Mesenchymal stem cell (in vitro differentiated cells and primary cell): Measurements from ENCODE around the gene CTNNA3.

Experiments used
- DNase-seq: peaks from one replicate; pipeline ENCODE4 v3.0.0-alpha.2; 2013
- H2AFZ ChIP-seq: one replicate; pipeline ENCODE4 v1.6.1; 2013; ENCODE audit warnings: low read depth, mild to moderate bottlenecking, control low read depth, inconsistent platforms, low read length, moderate library complexity
- H2AK5ac ChIP-seq: 2 replicates; pipeline ENCODE4 v1.6.1; 2013; ENCODE audit warnings: low read length, moderate library complexity, mild to moderate bottlenecking, inconsistent platforms; ENCODE audit not compliant: severe bottlenecking
- H2BK120ac ChIP-seq: one replicate; pipeline ENCODE4 v1.6.1; 2013; ENCODE audit warnings: low read depth, mild to moderate bottlenecking, inconsistent platforms, low read length, moderate library complexity
- H2BK12ac ChIP-seq, 2 experiments: one replicate each; pipeline ENCODE4 v1.6.1; 2013; ENCODE audit warnings: inconsistent platforms in 2 of 2, low read length in 2 of 2, mild to moderate bottlenecking in 2 of 2, moderate library complexity in 2 of 2, control low read depth in 1 of 2
- H2BK15ac ChIP-seq: one replicate; pipeline ENCODE4 v1.6.1; 2013; ENCODE audit warnings: mild to moderate bottlenecking, low read depth, inconsistent platforms; ENCODE audit not compliant: poor library complexity, severe bottlenecking
- H2BK5ac ChIP-seq: 2 replicates; pipeline ENCODE4 v1.6.1; 2013; ENCODE audit warnings: low read depth, mild to moderate bottlenecking, low read length, control low read depth, inconsistent platforms; ENCODE audit not compliant: poor library complexity, severe bottlenecking
- H3K14ac ChIP-seq, 2 experiments: one replicate each; pipeline ENCODE4 v1.6.1; 2013; ENCODE audit warnings: inconsistent platforms in 2 of 2, low read length in 2 of 2, control low read depth in 1 of 2, mild to moderate bottlenecking in 1 of 2, moderate library complexity in 1 of 2
- H3K18ac ChIP-seq, 2 experiments: one replicate each; pipeline ENCODE4 v1.6.1; 2013; ENCODE audit warnings: inconsistent platforms in 2 of 2, low read length in 2 of 2, control low read depth in 1 of 2, low read depth in 1 of 2, mild to moderate bottlenecking in 1 of 2
- H3K23ac ChIP-seq, 2 experiments: one replicate each; pipeline ENCODE4 v1.6.1; 2013; ENCODE audit warnings: inconsistent platforms in 2 of 2, low read length in 2 of 2, mild to moderate bottlenecking in 2 of 2, moderate library complexity in 2 of 2, control low read depth in 1 of 2
- H3K27ac ChIP-seq: 2 replicates; pipeline ENCODE4 v1.5.1; 2013; ENCODE audit warnings: mild to moderate bottlenecking, moderate library complexity, low read length, control low read depth, inconsistent platforms; ENCODE audit not compliant: poor library complexity, severe bottlenecking
- H3K27me3 ChIP-seq, 2 experiments: 2 replicates each; pipeline versions ENCODE4 v1.6.1 to v1.7.0; 2013; ENCODE audit warnings: low read length in 2 of 2, mild to moderate bottlenecking in 2 of 2, moderate library complexity in 2 of 2, control low read depth in 1 of 2, inconsistent platforms in 1 of 2; ENCODE audit not compliant: control insufficient read depth in 1 of 2, insufficient read depth in 1 of 2
- H3K36me3 ChIP-seq, 2 experiments: 2 replicates each; pipeline versions ENCODE4 v1.6.1 to v1.7.0; 2013; ENCODE audit warnings: low read length in 2 of 2, control low read depth in 1 of 2, inconsistent platforms in 1 of 2, low read depth in 1 of 2, mild to moderate bottlenecking in 1 of 2; ENCODE audit not compliant: insufficient read depth in 2 of 2, control insufficient read depth in 1 of 2
- H3K4ac ChIP-seq, 2 experiments: one replicate each; pipeline ENCODE4 v1.6.1; 2013; ENCODE audit warnings: inconsistent platforms in 2 of 2, low read length in 2 of 2, mild to moderate bottlenecking in 2 of 2, moderate library complexity in 2 of 2, control low read depth in 1 of 2, low read depth in 1 of 2
- H3K4me1 ChIP-seq: 2 replicates; pipeline ENCODE4 v1.6.1; 2013; ENCODE audit warnings: low read depth, low read length, control low read depth; ENCODE audit not compliant: control insufficient read depth, insufficient read depth
- H3K4me2 ChIP-seq: 2 replicates; pipeline ENCODE4 v1.6.1; 2013; ENCODE audit warnings: low read length, mild to moderate bottlenecking, inconsistent platforms; ENCODE audit not compliant: poor library complexity, severe bottlenecking
- H3K4me3 ChIP-seq, 2 experiments: 2 replicates each; pipeline versions ENCODE4 v1.5.1 to v1.7.0; 2013; ENCODE audit warnings: low read length in 2 of 2, mild to moderate bottlenecking in 2 of 2, control low read depth in 1 of 2, low read depth in 1 of 2; ENCODE audit not compliant: insufficient read depth in 1 of 2
- H3K79me1 ChIP-seq: replicated peaks from 2 replicates; pipeline ENCODE4 v1.6.1; 2013; ENCODE audit warnings: mild to moderate bottlenecking, control low read depth, low read length, inconsistent platforms; ENCODE audit not compliant: poor library complexity, severe bottlenecking
- H3K9ac ChIP-seq: 2 replicates; pipeline ENCODE4 v1.7.0; 2013; ENCODE audit warnings: mild to moderate bottlenecking, low read length, moderate library complexity
- H3K9me3 ChIP-seq: 2 replicates; pipeline ENCODE4 v1.7.0; 2013; ENCODE audit warnings: mild to moderate bottlenecking, low read length; ENCODE audit not compliant: control insufficient read depth
- H4K8ac ChIP-seq: one replicate; pipeline ENCODE4 v1.6.1; 2013; ENCODE audit warnings: inconsistent platforms, mild to moderate bottlenecking, low read length, moderate library complexity
- H4K91ac ChIP-seq: one replicate; pipeline ENCODE4 v1.6.1; 2013; ENCODE audit warnings: mild to moderate bottlenecking, low read length, inconsistent platforms
- WGBS: methylation state at CpG from one replicate; pipeline ENCODE4 v1.1.7; 2013; ENCODE audit warnings: mixed read lengths; 5-methylcytosine and 5-hydroxymethylcytosine counted together

The CTNNA3 gene

GRCh38 chr10:67678335-67678974 lies 17.5 kb downstream of the CTNNA3 start:
- no peak overlapping the region for H3K4me2 ChIP-seq
- no peak overlapping the region for H3K4ac ChIP-seq
- no peak overlapping the region for H2AK5ac ChIP-seq
- no peak overlapping the region for H2AFZ ChIP-seq
- H2BK120ac ChIP-seq = no peak overlapping the region
- H3K18ac ChIP-seq = no peak overlapping the region
- no peak overlapping the region for H3K4me3 ChIP-seq
- no peak overlapping the region for H2BK15ac ChIP-seq
- peaks cover 8% of the 10 kb centered on the region for H3K9me3 ChIP-seq
- H3K4me1 ChIP-seq = no peaks in the 10 kb centered on the region
- H4K91ac ChIP-seq = no peak overlapping the region
- no peak for DNase-seq
- no peak overlapping the region for H2BK5ac ChIP-seq
- no peak overlapping the region for H3K27ac ChIP-seq
- WGBS = no CpG with 5 or more reads among the region's 1 CpG
- H3K23ac ChIP-seq = no peak overlapping the region
- no peak overlapping the region for H2BK12ac ChIP-seq
- H3K9ac ChIP-seq = no peak overlapping the region
- no peak overlapping the region for H3K14ac ChIP-seq
- H4K8ac ChIP-seq = no peak overlapping the region
- peaks cover 0 to 5% of the 10 kb centered on the region in 2 experiments for H3K27me3 ChIP-seq
- H3K79me1 ChIP-seq = no peaks in the 10 kb centered on the region
- H3K36me3 ChIP-seq = no peaks in the 10 kb centered on the region

GRCh38 chr10:67676208-67676825 lies 19.7 kb downstream of the CTNNA3 start:
- WGBS = 61% methylated on average over 2 of the region's 2 CpGs
- no peak overlapping the region for H2BK12ac ChIP-seq

GRCh38 chr10:67670401-67670800 lies 25.6 kb downstream of the CTNNA3 start:
- H2BK120ac ChIP-seq = no peak overlapping the region
- no peak overlapping the region for H2BK12ac ChIP-seq
- H2AK5ac ChIP-seq = no peak overlapping the region
- H4K8ac ChIP-seq = no peak overlapping the region
- H3K36me3 ChIP-seq = no peaks in the 10 kb centered on the region
- no peak overlapping the region for H4K91ac ChIP-seq
- H3K14ac ChIP-seq = no peak overlapping the region
- H3K27me3 ChIP-seq = no peaks in the 10 kb centered on the region
- no peaks in the 10 kb centered on the region for H3K79me1 ChIP-seq
- H3K27ac ChIP-seq = no peak overlapping the region
- no peak overlapping the region for H3K4ac ChIP-seq
- no peak overlapping the region for H2AFZ ChIP-seq
- H2BK5ac ChIP-seq = no peak overlapping the region
- no peaks in the 10 kb centered on the region for H3K4me1 ChIP-seq
- no peak for DNase-seq
- no peak overlapping the region for H3K4me2 ChIP-seq
- no peak overlapping the region for H3K18ac ChIP-seq
- H3K23ac ChIP-seq = no peak overlapping the region
- no peaks in the 10 kb centered on the region for H3K9me3 ChIP-seq
- H3K9ac ChIP-seq = no peak overlapping the region
- no peak overlapping the region for H2BK15ac ChIP-seq
- H3K4me3 ChIP-seq = no peak overlapping the region

More at GRCh38 chr10:67676208-67676825, 19.7 kb downstream of the CTNNA3 start:
- H3K14ac ChIP-seq = no peak overlapping the region
- no peak overlapping the region for H3K4me2 ChIP-seq
- no peaks in the 10 kb centered on the region for H3K36me3 ChIP-seq
- no peak overlapping the region for H2AK5ac ChIP-seq
- H4K91ac ChIP-seq = no peak overlapping the region
- no peak overlapping the region for H4K8ac ChIP-seq
- no peaks in the 10 kb centered on the region for H3K79me1 ChIP-seq
- H2BK15ac ChIP-seq = no peak overlapping the region
- H3K18ac ChIP-seq = no peak overlapping the region
- peaks cover 0 to 5% of the 10 kb centered on the region in 2 experiments for H3K27me3 ChIP-seq
- H3K4me1 ChIP-seq = no peaks in the 10 kb centered on the region
- H2BK120ac ChIP-seq = no peak overlapping the region
- no peak for DNase-seq
- no peak overlapping the region for H3K4me3 ChIP-seq
- no peak overlapping the region for H3K27ac ChIP-seq
- no peak overlapping the region for H2BK5ac ChIP-seq
- H2AFZ ChIP-seq = no peak overlapping the region
- no peak overlapping the region for H3K9ac ChIP-seq
- H3K23ac ChIP-seq = no peak overlapping the region
- H3K4ac ChIP-seq = no peak overlapping the region
- no peaks in the 10 kb centered on the region for H3K9me3 ChIP-seq

- Histone ChIP-seq H3K36me3 (no peaks in the 10 kb centered on the region), H4K91ac (no peak overlapping the region)
Measured at GRCh38 chr10:67669978-67670377, 26.0 kb downstream of the CTNNA3 start.

More at GRCh38 chr10:67669978-67670377, 26.0 kb downstream of the CTNNA3 start:
- no peaks in the 10 kb centered on the region for H3K27me3 ChIP-seq
- H3K4me1 ChIP-seq = no peaks in the 10 kb centered on the region
- 100% methylated on average over 1 of the region's 1 CpG for WGBS
- H3K4me2 ChIP-seq = no peak overlapping the region
- no peak for DNase-seq
- no peak overlapping the region for H2BK5ac ChIP-seq
- H3K4me3 ChIP-seq = no peak overlapping the region
- H2BK12ac ChIP-seq = no peak overlapping the region
- no peak overlapping the region for H3K4ac ChIP-seq
- H3K23ac ChIP-seq = no peak overlapping the region
- H2AK5ac ChIP-seq = no peak overlapping the region
- no peak overlapping the region for H2AFZ ChIP-seq
- H4K8ac ChIP-seq = no peak overlapping the region
- no peaks in the 10 kb centered on the region for H3K9me3 ChIP-seq
- H3K79me1 ChIP-seq = no peaks in the 10 kb centered on the region
- no peak overlapping the region for H3K18ac ChIP-seq
- H3K14ac ChIP-seq = no peak overlapping the region
- H2BK120ac ChIP-seq = no peak overlapping the region
- H3K27ac ChIP-seq = no peak overlapping the region
- no peak overlapping the region for H3K9ac ChIP-seq
- no peak overlapping the region for H2BK15ac ChIP-seq
